Sciatic nerve (tissue), 2 donors: ENCODE data around the gene C16orf86. TPM values are rescaled to one million over a fixed set of nuclear protein-coding genes. Genes with fewer than 3 reads are reported as not detected.
"Not testable (repeated sequence)": the region's sequence is repeated elsewhere in the genome, so short reads cannot be mapped to it uniquely, and the experiment has no call there.

Source experiments
- ATAC-seq: fragments of 200-7000 bp; cut with Tn5 transposase; one replicate; pipeline ENCODE4 v1.9.1; 2020; ENCODE audit warnings: mild to moderate bottlenecking, moderate library complexity
- DNase-seq: peaks from one replicate; pipeline ENCODE4 v3.0.0-alpha.2; 2020; ENCODE audit warnings: low spot score
- intact Hi-C: fragments of 100-400 bp; cut with DNase I; formaldehyde crosslinking; loops from one replicate; pipeline ENCODE4 v1.14.2; 2022
- total RNA-seq: library from RNA; stranded (reverse); fragmentation: NEBNext Ultra II Directional; extraction: Animal tissue kit (Norgen Biotek cat#: 25700); gene quantifications from one replicate; pipeline ENCODE4 v1.2.1, GENCODE V29; 2021
- donor health status: DM: no; HTN: no; CAD: no.
- donor health status: DM: no; HTN: no; CAD: no.

Gene C16orf86
- total RNA-seq, 1 donor from 2014 or later: 8.6 TPM

GRCh38 chr16:67676516-67676915 is 9.9 kb downstream of the C16orf86 start:
- no peak for DNase-seq
- ATAC-seq: no peak
- intact Hi-C loops: no loop called here

GRCh38 chr16:67676939-67677338 is 10.3 kb downstream of the C16orf86 start:
- DNase-seq: no peak
- intact Hi-C loops: no loop called here
- ATAC-seq: no peak

DNA sequence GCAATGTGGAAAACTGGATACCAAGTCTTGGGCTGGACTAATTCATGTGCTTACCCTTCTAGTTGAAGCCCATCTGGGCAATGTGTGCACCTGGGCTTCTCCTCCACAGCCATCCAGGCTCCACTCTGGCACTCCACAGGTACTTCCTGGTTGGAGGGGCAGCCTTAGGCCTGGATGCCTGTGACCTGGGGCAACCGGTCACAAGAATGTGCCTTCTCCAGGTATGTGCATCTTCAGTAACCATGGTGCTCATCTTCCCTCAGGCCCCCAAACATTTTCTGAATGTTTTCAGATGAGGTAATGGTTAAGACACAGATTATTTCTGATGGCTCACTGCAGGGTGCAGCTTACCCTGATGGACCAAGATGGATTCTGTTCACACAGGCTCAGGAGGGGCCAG is 11.1 kb downstream of the C16orf86 start:
- DNase-seq (no peak), ATAC-seq (no peak)
- intact Hi-C loops: no loop called here

DNA sequence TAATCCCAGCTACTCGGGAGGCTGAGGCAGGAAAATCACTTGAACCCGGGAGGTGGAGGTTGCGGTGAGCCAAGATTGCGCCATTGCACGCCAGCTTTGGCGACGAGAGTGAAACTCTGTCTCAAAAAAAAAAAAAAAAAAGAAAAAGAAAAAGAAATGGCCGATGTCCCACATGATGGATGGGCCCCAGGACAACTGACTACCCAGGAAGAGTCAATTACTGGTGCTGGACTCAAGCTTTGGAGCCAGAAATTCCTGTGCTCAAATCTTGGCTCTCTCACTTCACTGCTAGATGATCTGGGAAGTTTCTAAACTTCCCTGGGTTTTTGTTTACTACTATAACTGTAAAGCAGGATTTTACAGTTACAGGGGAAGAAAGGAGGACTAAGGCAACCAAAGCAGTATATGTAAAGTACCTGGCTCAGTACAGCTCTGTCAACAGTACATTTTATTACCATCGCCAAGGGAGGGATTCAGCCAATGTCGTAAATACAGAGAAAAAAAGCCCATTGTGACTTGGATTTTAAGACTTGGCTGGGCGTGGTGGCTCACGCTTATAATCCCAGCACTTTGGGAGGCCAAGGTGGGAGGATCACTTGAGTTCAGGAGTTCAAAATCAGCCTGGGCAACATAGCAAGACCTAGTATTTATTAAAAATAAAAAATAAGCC is 11.9 kb downstream of the C16orf86 start:
- intact Hi-C loops: no loop called here

GRCh38 chr16:67679935-67680897 is 13.6 kb downstream of the C16orf86 start:
- intact Hi-C loops: no loop called here

More for the DNA sequence above, 11.9 kb downstream of the C16orf86 start:
- DNase-seq (no peak), ATAC-seq (no peak)

GRCh38 chr16:67683767-67684166 is 17.2 kb downstream of the C16orf86 start:
- ATAC-seq (no peak), DNase-seq (no peak)
- intact Hi-C loops: no loop called here

More at GRCh38 chr16:67679935-67680897, 13.6 kb downstream of the C16orf86 start:
- ATAC-seq (no peak), DNase-seq (no peak)

GRCh38 chr16:67685388-67686112 is 18.9 kb downstream of the C16orf86 start:
- intact Hi-C loops: no loop called here
- ATAC-seq: no peak
- no peak for DNase-seq

DNA sequence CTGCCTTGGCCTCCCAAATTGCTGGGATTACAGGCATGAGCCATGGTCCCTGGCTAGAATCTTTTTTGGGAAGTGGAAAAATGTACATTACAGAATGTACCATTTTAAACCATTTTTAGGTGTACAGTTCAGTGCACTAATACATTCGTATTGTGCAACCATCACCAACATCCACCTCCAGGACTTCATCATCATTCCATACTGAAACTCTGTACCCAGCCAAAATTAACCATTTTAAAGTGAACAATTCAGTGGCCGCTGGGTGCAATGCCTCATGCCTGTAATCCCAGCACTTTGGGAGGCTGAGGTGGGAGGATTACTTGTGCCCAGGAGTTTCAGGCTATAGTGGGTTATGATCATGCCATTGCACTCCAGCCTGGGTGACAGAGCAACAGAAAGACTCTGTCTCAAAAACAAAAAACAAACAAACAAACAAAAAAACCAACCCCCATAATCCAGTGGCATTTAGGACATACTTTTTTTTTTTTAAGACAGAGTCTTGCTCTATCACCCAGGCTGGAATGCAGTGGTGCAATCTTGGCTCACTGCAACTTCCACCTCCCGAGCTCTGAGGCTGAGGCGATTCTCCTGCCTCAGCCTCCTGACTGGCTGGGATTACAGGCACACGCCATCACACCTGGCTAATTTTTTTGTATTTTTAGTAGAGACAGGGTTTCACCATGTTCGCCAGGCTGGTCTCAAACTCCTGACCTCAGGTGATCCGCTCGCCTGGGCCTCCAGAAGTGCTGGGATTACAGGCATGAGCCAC is 27.1 kb downstream of the C16orf86 start:
- ATAC-seq, intact Hi-C loops, DNase-seq: not testable (repeated sequence)

GRCh38 chr16:67694611-67695010 is 28.0 kb downstream of the C16orf86 start:
- no peak for ATAC-seq
- DNase-seq: no peak
- intact Hi-C loops: no loop called here

GRCh38 chr16:67697422-67698185 is 31.0 kb downstream of the C16orf86 start:
- DNase-seq (no peak), ATAC-seq (no peak)
- intact Hi-C loops: no loop called here

- no peak for DNase-seq
- no peak for ATAC-seq
- intact Hi-C loops: no loop called here
Observed at GRCh38 chr16:67699265-67699664, 32.7 kb downstream of the C16orf86 start.

DNA sequence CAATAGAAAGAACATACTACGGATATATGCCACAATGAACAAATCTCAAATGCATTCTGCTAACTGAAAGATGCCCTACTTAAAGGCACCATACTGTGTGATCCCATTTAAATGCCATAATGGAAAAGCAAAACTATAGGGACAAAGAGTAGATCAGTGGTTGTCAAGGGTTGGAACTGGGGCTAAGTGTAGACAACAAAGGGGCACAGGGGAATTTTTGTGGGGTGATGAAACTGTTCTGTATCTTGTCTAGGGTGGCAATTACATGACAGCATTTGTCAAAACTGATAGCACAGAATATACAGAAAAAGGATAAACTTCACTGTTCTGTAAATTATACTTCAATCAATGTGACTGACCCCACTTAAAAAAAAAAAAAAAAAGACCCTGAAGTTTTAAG is 34.8 kb downstream of the C16orf86 start:
- no peak for DNase-seq
- no peak for ATAC-seq
- intact Hi-C loops: no loop called here

- intact Hi-C loops: no loop called here
- no peak for DNase-seq
- no peak for ATAC-seq
Observed at GRCh38 chr16:67702130-67702529, 35.5 kb downstream of the C16orf86 start.

GRCh38 chr16:67703626-67704025 is 37.0 kb downstream of the C16orf86 start:
- intact Hi-C loops: no loop called here
- DNase-seq (no peak), ATAC-seq (no peak)

GRCh38 chr16:67704110-67704509 is 37.5 kb downstream of the C16orf86 start:
- DNase-seq (no peak), ATAC-seq (no peak)
- intact Hi-C loops: no loop called here

DNA sequence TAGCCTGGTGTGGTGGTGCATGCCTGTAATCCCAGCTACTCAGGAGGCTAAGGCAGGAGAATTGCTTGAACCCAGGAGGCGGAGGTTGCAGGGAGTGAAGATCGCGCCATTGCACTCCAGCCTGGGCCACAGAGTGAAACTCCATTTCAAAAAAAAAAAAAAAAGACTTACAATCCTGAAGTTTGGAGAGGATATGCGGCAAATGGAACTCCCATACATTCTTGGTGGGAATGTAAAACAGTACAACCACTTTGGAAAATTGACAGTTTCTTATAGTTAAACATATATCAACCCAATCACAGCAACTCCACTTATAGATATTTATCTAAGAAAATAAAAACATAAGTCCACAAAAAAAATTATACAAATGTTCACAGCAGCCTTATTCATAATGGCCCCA is 40.6 kb downstream of the C16orf86 start:
- intact Hi-C loops: no loop called here
- no peak for DNase-seq
- ATAC-seq: no peak

DNA sequence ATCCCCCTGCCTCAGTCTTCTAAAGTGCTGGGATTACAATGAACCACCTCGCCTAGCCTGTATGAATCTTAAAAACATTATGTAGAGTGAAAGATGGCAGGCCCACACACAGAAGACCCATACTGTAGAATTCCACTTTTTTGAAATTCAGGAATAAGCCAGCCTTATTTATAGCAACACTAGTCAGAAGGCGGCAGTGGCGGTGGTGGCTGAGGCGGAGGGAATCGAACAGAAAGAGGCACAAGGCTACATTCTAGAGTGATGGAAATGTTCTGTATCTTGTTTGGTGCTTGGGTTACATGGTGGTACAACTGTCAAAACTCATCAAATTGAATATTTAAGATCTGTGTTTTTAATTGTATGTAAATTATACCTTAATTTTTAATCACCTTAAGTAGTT is 41.2 kb downstream of the C16orf86 start:
- DNase-seq (no peak), ATAC-seq (no peak)
- intact Hi-C loops: no loop called here

GRCh38 chr16:67708368-67708771 is 41.8 kb downstream of the C16orf86 start:
- intact Hi-C loops: no loop called here
- no peak for DNase-seq
- no peak for ATAC-seq
